HCT116 (cell line): ENCODE measurements around the gene TAF6.

Source experiments
- CEBPB ChIP-seq: IDR thresholded peaks from 2 replicates; pipeline ENCODE4 v1.6.1; 2012; ENCODE audit warnings: low read depth
- JUND ChIP-seq: IDR thresholded peaks from 2 replicates; pipeline ENCODE4 v1.6.1; 2012
- MAX ChIP-seq: IDR thresholded peaks from 2 replicates; pipeline ENCODE4 v1.6.1; 2012
- POLR2A ChIP-seq: IDR thresholded peaks from 2 replicates; pipeline ENCODE4 v1.7.0; 2011; ENCODE audit warnings: borderline replicate concordance; ENCODE audit not compliant: insufficient read depth, insufficient read length; ENCODE audit errors: extremely low read depth
- POLR2AphosphoS5 ChIP-seq: IDR thresholded peaks from 2 replicates; pipeline ENCODE4 v1.6.1; 2011; ENCODE audit warnings: mild to moderate bottlenecking, low read depth, low read length, moderate library complexity
- SIN3A ChIP-seq: IDR thresholded peaks from 2 replicates; pipeline ENCODE4 v1.6.1; 2012; ENCODE audit warnings: low read depth
- SP1 ChIP-seq: IDR thresholded peaks from 2 replicates; pipeline ENCODE4 v1.6.1; 2012; ENCODE audit warnings: low read depth
- TF ChIP-seq, protein P1 (sequence below), 3 experiments: fragments of 200-600 bp in 1 of 3; sonication (generic) in 1 of 3; IDR thresholded peaks in 2 of 3; conservative IDR thresholded peaks in 1 of 3; 2 replicates each; pipeline ENCODE4 v1.5.1; 2012 to 2017; ENCODE audit warnings: low read depth in 2 of 3, low read length in 2 of 3, antibody characterized with exemption in 1 of 3, borderline replicate concordance in 1 of 3, control low read depth in 1 of 3, mild to moderate bottlenecking in 1 of 3, mixed read lengths in 1 of 3, mixed run types in 1 of 3, moderate library complexity in 1 of 3; ENCODE audit not compliant: insufficient read depth in 1 of 3
- TF ChIP-seq, protein P2 (sequence below): IDR thresholded peaks from 2 replicates; pipeline ENCODE4 v1.6.1; 2011; ENCODE audit warnings: mild to moderate bottlenecking, low read length, moderate library complexity; ENCODE audit not compliant: insufficient replicate concordance; ENCODE audit errors: extremely low read depth

DNA sequence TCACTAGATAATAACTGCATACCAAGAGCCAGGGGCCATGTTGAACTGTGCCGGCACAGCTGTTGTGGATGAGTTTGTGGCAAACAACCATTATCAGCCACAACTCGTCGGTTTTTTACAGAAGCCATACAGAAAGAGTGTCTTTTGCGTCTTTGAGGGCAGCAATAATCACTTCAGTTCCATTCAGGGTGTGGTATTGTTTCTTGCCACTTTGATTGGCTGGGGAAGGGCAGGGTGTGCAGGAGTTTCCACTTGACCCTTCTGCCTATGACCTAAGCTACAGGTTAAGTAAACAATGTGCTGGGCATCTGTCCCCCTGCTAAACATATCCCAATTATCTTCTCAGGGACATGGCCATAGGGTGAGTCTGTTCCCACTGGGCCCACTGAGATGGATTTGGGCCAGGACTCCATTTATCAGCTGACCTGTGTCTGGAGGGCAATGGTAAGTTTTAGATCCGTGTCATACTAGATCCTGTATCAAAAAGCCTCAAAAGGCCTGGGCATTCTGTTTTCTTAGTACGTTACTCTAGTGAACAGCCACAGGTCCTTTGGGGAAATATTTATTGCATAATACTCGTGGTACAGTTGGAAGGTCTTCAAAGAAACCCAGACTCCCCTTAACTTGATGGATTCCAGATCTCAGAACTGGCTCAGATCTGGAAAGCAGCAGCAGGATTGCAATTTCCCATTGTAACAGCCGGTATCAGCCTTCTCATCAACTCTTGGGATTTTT, 53.5 kb downstream of the TAF6 start:
- TF ChIP-seq POLR2A (no peak), SIN3A (no peak), JUND (no peak), POLR2AphosphoS5 (no peak), SP1 (no peak), MAX (no peak), CEBPB (no peak)
- TF ChIP-seq, protein P1, sequence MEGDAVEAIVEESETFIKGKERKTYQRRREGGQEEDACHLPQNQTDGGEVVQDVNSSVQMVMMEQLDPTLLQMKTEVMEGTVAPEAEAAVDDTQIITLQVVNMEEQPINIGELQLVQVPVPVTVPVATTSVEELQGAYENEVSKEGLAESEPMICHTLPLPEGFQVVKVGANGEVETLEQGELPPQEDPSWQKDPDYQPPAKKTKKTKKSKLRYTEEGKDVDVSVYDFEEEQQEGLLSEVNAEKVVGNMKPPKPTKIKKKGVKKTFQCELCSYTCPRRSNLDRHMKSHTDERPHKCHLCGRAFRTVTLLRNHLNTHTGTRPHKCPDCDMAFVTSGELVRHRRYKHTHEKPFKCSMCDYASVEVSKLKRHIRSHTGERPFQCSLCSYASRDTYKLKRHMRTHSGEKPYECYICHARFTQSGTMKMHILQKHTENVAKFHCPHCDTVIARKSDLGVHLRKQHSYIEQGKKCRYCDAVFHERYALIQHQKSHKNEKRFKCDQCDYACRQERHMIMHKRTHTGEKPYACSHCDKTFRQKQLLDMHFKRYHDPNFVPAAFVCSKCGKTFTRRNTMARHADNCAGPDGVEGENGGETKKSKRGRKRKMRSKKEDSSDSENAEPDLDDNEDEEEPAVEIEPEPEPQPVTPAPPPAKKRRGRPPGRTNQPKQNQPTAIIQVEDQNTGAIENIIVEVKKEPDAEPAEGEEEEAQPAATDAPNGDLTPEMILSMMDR (IDR thresholded peaks at IDR 0.05 in 2 of 3, conservative IDR thresholded peaks at IDR 0.05 in 1 of 3; ENCODE audit: borderline replicate concordance in 1 of 3, insufficient read depth in 1 of 3, low read depth in 2 of 3, low read length in 2 of 3): no peak
- TF ChIP-seq, protein P2, sequence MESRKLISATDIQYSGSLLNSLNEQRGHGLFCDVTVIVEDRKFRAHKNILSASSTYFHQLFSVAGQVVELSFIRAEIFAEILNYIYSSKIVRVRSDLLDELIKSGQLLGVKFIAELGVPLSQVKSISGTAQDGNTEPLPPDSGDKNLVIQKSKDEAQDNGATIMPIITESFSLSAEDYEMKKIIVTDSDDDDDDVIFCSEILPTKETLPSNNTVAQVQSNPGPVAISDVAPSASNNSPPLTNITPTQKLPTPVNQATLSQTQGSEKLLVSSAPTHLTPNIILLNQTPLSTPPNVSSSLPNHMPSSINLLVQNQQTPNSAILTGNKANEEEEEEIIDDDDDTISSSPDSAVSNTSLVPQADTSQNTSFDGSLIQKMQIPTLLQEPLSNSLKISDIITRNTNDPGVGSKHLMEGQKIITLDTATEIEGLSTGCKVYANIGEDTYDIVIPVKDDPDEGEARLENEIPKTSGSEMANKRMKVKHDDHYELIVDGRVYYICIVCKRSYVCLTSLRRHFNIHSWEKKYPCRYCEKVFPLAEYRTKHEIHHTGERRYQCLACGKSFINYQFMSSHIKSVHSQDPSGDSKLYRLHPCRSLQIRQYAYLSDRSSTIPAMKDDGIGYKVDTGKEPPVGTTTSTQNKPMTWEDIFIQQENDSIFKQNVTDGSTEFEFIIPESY: no peak
